GM21529 (cell line): ENCODE measurements around the gene ARHGAP23.
"Not testable (repeated sequence)": the region's sequence is repeated elsewhere in the genome, so short reads cannot be mapped to it uniquely, and the experiment has no call there.

Experiments used
- ATAC-seq: cut with Tn5 transposase; IDR thresholded peaks from one replicate; pipeline ENCODE4 v1.9.1; 2021; ENCODE audit not compliant: unreplicated experiment

The ARHGAP23 gene

GRCh38 chr17:38420518-38420917, 7.7 kb upstream of the ARHGAP23 start:
- ATAC-seq: no peak

- no peak for ATAC-seq
Observed at GRCh38 chr17:38421171-38421841, 7.0 kb upstream of the ARHGAP23 start.

GRCh38 chr17:38421871-38422827, 6.1 kb upstream of the ARHGAP23 start:
- ATAC-seq: no peak

- ATAC-seq: no peak
Observed at GRCh38 chr17:38424297-38424972, 3.8 kb upstream of the ARHGAP23 start.

GRCh38 chr17:38425031-38425430, 3.2 kb upstream of the ARHGAP23 start:
- no peak for ATAC-seq

GRCh38 chr17:38425744-38426143, 2.5 kb upstream of the ARHGAP23 start:
- no peak for ATAC-seq

GRCh38 chr17:38426441-38426840, 1.8 kb upstream of the ARHGAP23 start:
- no peak for ATAC-seq

GRCh38 chr17:38427160-38427949, 909 bp upstream of the ARHGAP23 start:
- no peak for ATAC-seq

GRCh38 chr17:38428643-38429371, 543 bp downstream of the ARHGAP23 start:
- no peak for ATAC-seq

- no peak for ATAC-seq
Observed at GRCh38 chr17:38429476-38430100, 1.3 kb downstream of the ARHGAP23 start.

GRCh38 chr17:38430316-38430715, 2.1 kb downstream of the ARHGAP23 start:
- ATAC-seq: no peak

GRCh38 chr17:38430822-38431221, 2.6 kb downstream of the ARHGAP23 start:
- no peak for ATAC-seq

GRCh38 chr17:38431346-38432145, 3.3 kb downstream of the ARHGAP23 start:
- ATAC-seq: no peak

- no peak for ATAC-seq
Observed at GRCh38 chr17:38434178-38434665, 6.0 kb downstream of the ARHGAP23 start.

GRCh38 chr17:38435795-38436194, 7.5 kb downstream of the ARHGAP23 start:
- no peak for ATAC-seq

- no peak for ATAC-seq
Observed at GRCh38 chr17:38436386-38436785, 8.1 kb downstream of the ARHGAP23 start.

- not testable (repeated sequence) for ATAC-seq
Observed at GRCh38 chr17:38437313-38437712, 9.0 kb downstream of the ARHGAP23 start.

- no peak for ATAC-seq
Observed at GRCh38 chr17:38439436-38439835, 11.2 kb downstream of the ARHGAP23 start.
